NCI-H1436 (cell line): ENCODE measurements around the gene VAV1.
"Not testable (repeated sequence)": the region's sequence is repeated elsewhere in the genome, so short reads cannot be mapped to it uniquely, and the experiment has no call there.

Source experiments
- DNase-seq: peaks from one replicate; lab custom pipeline; 2025; lab: John Stamatoyannopoulos, UW

Gene VAV1

GRCh38 chr19:6760606-6761005 lies 11.9 kb upstream of the VAV1 start:
- no peak for DNase-seq

- no peak for DNase-seq
Measured at GRCh38 chr19:6761053-6761676, 11.3 kb upstream of the VAV1 start.

GRCh38 chr19:6762253-6762797 lies 10.2 kb upstream of the VAV1 start:
- DNase-seq, result not testable (repeated sequence)

GRCh38 chr19:6765738-6766356 lies 6.7 kb upstream of the VAV1 start:
- no peak for DNase-seq

GRCh38 chr19:6766357-6767080 lies 6.0 kb upstream of the VAV1 start:
- no peak for DNase-seq

GRCh38 chr19:6767081-6767356 lies 5.5 kb upstream of the VAV1 start:
- DNase-seq, result peak; percentile 59

GRCh38 chr19:6767357-6768235 lies 4.9 kb upstream of the VAV1 start, which contains the start of gene SH2D3A:
Gene SH2D3A (minus strand): TSS chr19:6767435. CDS start chr19:6763748, 3,687 bp downstream.
- peak; percentile 97 for DNase-seq

- DNase-seq, result no peak
Measured at GRCh38 chr19:6768236-6768785, 4.2 kb upstream of the VAV1 start.

GRCh38 chr19:6769006-6769619 lies 3.4 kb upstream of the VAV1 start:
- DNase-seq, result no peak

- DNase-seq, result not testable (repeated sequence)
Measured at GRCh38 chr19:6771648-6772027, 870 bp upstream of the VAV1 start.

GRCh38 chr19:6772866-6773322 lies 386 bp downstream of the VAV1 start:
- no peak for DNase-seq

- DNase-seq, result no peak
Measured at GRCh38 chr19:6773323-6773931, 919 bp downstream of the VAV1 start.

GRCh38 chr19:6774821-6775707 lies 2.6 kb downstream of the VAV1 start:
- no peak for DNase-seq

- DNase-seq, result not testable (repeated sequence)
Measured at GRCh38 chr19:6776045-6776444, 3.5 kb downstream of the VAV1 start.

- DNase-seq, result no peak
Measured at GRCh38 chr19:6776999-6777398, 4.5 kb downstream of the VAV1 start.

GRCh38 chr19:6777434-6777833 lies 4.9 kb downstream of the VAV1 start:
- DNase-seq, result no peak

GRCh38 chr19:6778386-6778785 lies 5.9 kb downstream of the VAV1 start:
- no peak for DNase-seq

GRCh38 chr19:6779206-6779605 lies 6.7 kb downstream of the VAV1 start:
- DNase-seq, result no peak

- no peak for DNase-seq
Measured at GRCh38 chr19:6787393-6787792, 14.9 kb downstream of the VAV1 start.

- no peak for DNase-seq
Measured at GRCh38 chr19:6788896-6789295, 16.4 kb downstream of the VAV1 start.
